Kidney (tissue), 14 donors: Measurements from ENCODE around the gene HHLA2. TPM values are rescaled to one million over a fixed set of nuclear protein-coding genes. Genes with fewer than 3 reads are reported as not detected.
"Not testable (repeated sequence)": the region's sequence is repeated elsewhere in the genome, so short reads cannot be mapped to it uniquely, and the experiment has no call there.

ENCODE experiments used
- DNase-seq, 5 donors: peaks; one replicate each; pipeline ENCODE4 v3.0.0-alpha.2; 2013 to 2020
- FAIRE-seq: peaks from 2 replicates; lab custom pipeline; 2012; peaks lifted over from hg19 to GRCh38; lab: Jason Lieb, UNC
- H3K27ac ChIP-seq, 2 donors: one replicate each; pipeline ENCODE4 v1.7.0; 2013; ENCODE audit warnings: low read depth in 2 of 2, low read length in 2 of 2, inconsistent platforms in 1 of 2
- H3K27me3 ChIP-seq: one replicate; pipeline ENCODE4 v1.7.1; 2013; ENCODE audit warnings: low read length, inconsistent platforms; ENCODE audit not compliant: control insufficient read depth, insufficient read depth
- H3K36me3 ChIP-seq, 3 donors: one replicate each; pipeline versions ENCODE4 v1.7.0 to v1.7.1; 2013; ENCODE audit warnings: low read length in 3 of 3, control low read depth in 1 of 3, inconsistent platforms in 1 of 3; ENCODE audit not compliant: insufficient read depth in 3 of 3, control insufficient read depth in 2 of 3
- H3K4me1 ChIP-seq, 3 donors: one replicate each; pipeline versions ENCODE4 v1.7.0 to v1.7.1; 2013; ENCODE audit warnings: low read length in 3 of 3, inconsistent platforms in 1 of 3, low read depth in 1 of 3; ENCODE audit not compliant: control insufficient read depth in 2 of 3, insufficient read depth in 2 of 3
- H3K4me3 ChIP-seq, 3 donors: one replicate each; pipeline versions ENCODE4 v1.7.0 to v1.8.1; 2013; ENCODE audit warnings: low read length in 3 of 3, control low read depth in 1 of 3, inconsistent platforms in 1 of 3
- H3K9ac ChIP-seq, 3 donors: one replicate each; pipeline versions ENCODE4 v1.7.0 to v1.7.1; 2013; ENCODE audit warnings: low read length in 3 of 3, control low read depth in 1 of 3, inconsistent platforms in 1 of 3
- H3K9me3 ChIP-seq, 3 donors: one replicate each; pipeline versions ENCODE4 v1.7.0 to v1.7.1; 2013; ENCODE audit warnings: low read length in 3 of 3, control low read depth in 1 of 3, inconsistent platforms in 1 of 3; ENCODE audit not compliant: control insufficient read depth in 2 of 3, insufficient read depth in 1 of 3
- CTCF ChIP-seq: IDR thresholded peaks from 3 replicates; pipeline ENCODE4 v1.5.1; 2012; ENCODE audit warnings: mild to moderate bottlenecking, moderate library complexity, borderline replicate concordance; ENCODE audit not compliant: insufficient read depth; ENCODE audit errors: extremely low read depth
- intact Hi-C: fragments of 100-400 bp; cut with DNase I; formaldehyde crosslinking; loops from one replicate; pipeline ENCODE4 v1.11.1; 2022
- polyA plus RNA-seq: library from polyadenylated mRNA; stranded (reverse); fragments of 350-450 nt; fragmentation: Illumina TruSeq; extraction: RNeasy Lipid Tissue Mini Kit (QIAGEN cat#74804); gene quantifications from one replicate; pipeline ENCODE4 v1.2.3, GENCODE V29; 2014; ENCODE audit warnings: low read depth, low replicate concordance; ENCODE audit not compliant: insufficient read depth
- total RNA-seq: library from RNA; stranded (reverse); fragmentation: NEBNext Ultra II Directional; extraction: Animal tissue kit (Norgen Biotek cat#: 25700); gene quantifications from one replicate; pipeline ENCODE4 v1.2.1, GENCODE V29; 2021
- donor health status: control.
- donor health status: control.
- donor health status: control.
- donor health status: control.
- donor health status: control.
- donor health status: DM: yes; HTN: yes; CAD: no.
- donor health status: Normal renal cell carcinoma (clear cell type).

The HHLA2 gene
- total and polyA plus RNA-seq, 2 donors from 2014 or later = 5.1 to 18.8 TPM

GRCh38 chr3:108251844-108252243, 44.5 kb upstream of the HHLA2 start:
- H3K27me3 ChIP-seq = no peaks in the 10 kb centered on the region
- no peak for FAIRE-seq

GRCh38 chr3:108255131-108255530, 41.2 kb upstream of the HHLA2 start:
- DNase-seq (no peak), FAIRE-seq (no peak)
- intact Hi-C loops = no loop called here
- Histone ChIP-seq H3K4me3 (no peak overlapping the region), H3K27me3 (no peaks in the 10 kb centered on the region), H3K4me1 (no peaks in the 10 kb centered on the region), H3K36me3 (no peaks in the 10 kb centered on the region), H3K9me3 (no peaks in the 10 kb centered on the region), H3K27ac (no peak overlapping the region), H3K9ac (no peak overlapping the region)
- no peak for TF ChIP-seq CTCF

More at GRCh38 chr3:108251844-108252243, 44.5 kb upstream of the HHLA2 start:
- intact Hi-C loops = no loop called here
- Histone ChIP-seq H3K9me3 (no peaks in the 10 kb centered on the region), H3K4me3 (no peak overlapping the region), H3K9ac (no peak overlapping the region), H3K4me1 (no peaks in the 10 kb centered on the region), H3K27ac (no peak overlapping the region), H3K36me3 (no peaks in the 10 kb centered on the region)
- DNase-seq = no peak
- TF ChIP-seq CTCF = no peak

- H3K36me3 ChIP-seq, DNase-seq, FAIRE-seq, H3K27ac ChIP-seq, H3K4me3 ChIP-seq, intact Hi-C loops, H3K9me3 ChIP-seq, H3K27me3 ChIP-seq, H3K9ac ChIP-seq, H3K4me1 ChIP-seq: not testable (repeated sequence)
Measured at GRCh38 chr3:108264534-108265298, 31.6 kb upstream of the HHLA2 start.

GRCh38 chr3:108268235-108268634, 28.1 kb upstream of the HHLA2 start:
- intact Hi-C loops, H3K4me1 ChIP-seq, H3K27me3 ChIP-seq, DNase-seq, H3K36me3 ChIP-seq, H3K9me3 ChIP-seq, H3K27ac ChIP-seq, FAIRE-seq, H3K9ac ChIP-seq, H3K4me3 ChIP-seq: not testable (repeated sequence)
